Activated effector memory CD4-positive, alpha-beta T cell treated with Interleukin-2 at 50 U/mL for 16 hours (primary cell): ENCODE measurements around the gene CCDC13.

ENCODE experiments used
- DNase-seq: peaks from one replicate; pipeline ENCODE4 v3.0.0-alpha.2; 2020

CCDC13 gene

GRCh38 chr3:42749753-42750231, 23.3 kb downstream of the CCDC13 start:
- DNase-seq, result no peak

GRCh38 chr3:42749025-42749752, 23.9 kb downstream of the CCDC13 start:
- no peak for DNase-seq

GRCh38 chr3:42747581-42747980, 25.5 kb downstream of the CCDC13 start:
- DNase-seq, result peak; percentile 36

- DNase-seq, result no peak
Observed at GRCh38 chr3:42746455-42747450, 26.3 kb downstream of the CCDC13 start.

GRCh38 chr3:42745776-42746454, 27.1 kb downstream of the CCDC13 start:
- no peak for DNase-seq

GRCh38 chr3:42745291-42745745, 27.7 kb downstream of the CCDC13 start:
- no peak for DNase-seq

- no peak for DNase-seq
Observed at GRCh38 chr3:42743204-42743995, 29.7 kb downstream of the CCDC13 start.

- no peak for DNase-seq
Observed at GRCh38 chr3:42742688-42743087, 30.4 kb downstream of the CCDC13 start.

- no peak for DNase-seq
Observed at GRCh38 chr3:42742259-42742658, 30.8 kb downstream of the CCDC13 start.

- no peak for DNase-seq
Observed at GRCh38 chr3:42741796-42742195, 31.3 kb downstream of the CCDC13 start.

- DNase-seq, result no peak
Observed at GRCh38 chr3:42739401-42740158, 33.5 kb downstream of the CCDC13 start.

- no peak for DNase-seq
Observed at GRCh38 chr3:42736531-42736930, 36.5 kb downstream of the CCDC13 start.

GRCh38 chr3:42736081-42736480, 37.0 kb downstream of the CCDC13 start:
- no peak for DNase-seq

GRCh38 chr3:42735615-42736014, 37.4 kb downstream of the CCDC13 start:
- no peak for DNase-seq

GRCh38 chr3:42735019-42735418, 38.0 kb downstream of the CCDC13 start:
- no peak for DNase-seq

- no peak for DNase-seq
Observed at GRCh38 chr3:42734263-42734860, 38.7 kb downstream of the CCDC13 start.

GRCh38 chr3:42733501-42734262, 39.4 kb downstream of the CCDC13 start:
- DNase-seq, result no peak

GRCh38 chr3:42732829-42733459, 40.1 kb downstream of the CCDC13 start:
- no peak for DNase-seq

GRCh38 chr3:42732196-42732828, 40.7 kb downstream of the CCDC13 start:
- DNase-seq, result no peak
